GM19193 (cell line): ENCODE data around the gene CCNK.
A peak's percentile ranks its signal among the peaks of the same experiment; 100 is the strongest.

Experiments
- POLR2A ChIP-seq: IDR thresholded peaks from 4 replicates; pipeline ENCODE4 v1.6.1; 2011; ENCODE audit not compliant: insufficient read depth, insufficient read length; ENCODE audit errors: extremely low read depth

The CCNK gene

GRCh38 chr14:99480917-99481744, at the start of gene CCNK:
CCNK (plus strand) TSS chr14:99481409; CDS start chr14:99492678, 11,269 bp downstream.
- peak; percentile 90 for TF ChIP-seq POLR2A

- TF ChIP-seq POLR2A: no peak
Measured at GRCh38 chr14:99431986-99432385, 49.2 kb upstream of the CCNK start.

DNA sequence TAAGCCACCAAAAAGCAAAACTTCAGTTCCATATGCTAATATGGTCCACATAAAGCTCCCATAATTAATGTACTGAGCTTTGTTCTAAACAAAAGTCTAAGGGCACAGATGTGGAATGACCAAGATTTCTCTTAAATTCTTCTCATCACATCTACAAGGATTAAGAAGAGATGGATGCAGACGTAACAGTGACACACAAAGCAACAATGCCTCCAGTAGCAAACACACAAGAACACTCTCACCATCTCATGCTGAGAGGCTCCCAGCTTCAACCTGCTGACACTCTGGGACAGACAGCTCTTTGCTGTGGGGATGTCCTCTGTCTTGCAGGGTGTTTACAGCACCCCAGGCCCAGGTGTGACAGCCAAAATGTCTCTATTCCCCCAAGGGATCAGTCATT, 48.7 kb upstream of the CCNK start:
- no peak for TF ChIP-seq POLR2A

DNA sequence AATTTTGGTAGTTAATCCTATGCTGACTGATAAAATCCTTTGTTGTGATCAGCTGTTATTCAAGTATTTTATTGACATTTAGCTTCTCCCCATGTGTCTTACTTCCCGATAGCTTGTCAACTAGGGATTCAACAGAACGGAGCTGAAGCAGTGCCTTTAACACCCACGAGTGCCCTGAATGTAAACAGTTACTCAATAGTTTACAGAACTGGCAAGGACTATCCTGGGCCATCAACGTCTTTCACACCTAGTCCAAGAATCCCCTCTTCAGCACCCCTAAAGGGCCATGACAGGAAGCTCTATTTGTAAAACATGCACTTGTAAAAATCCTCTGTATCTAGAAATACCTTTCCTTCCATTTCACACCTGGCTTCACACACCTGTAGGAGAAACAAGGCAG, 45.9 kb upstream of the CCNK start:
- no peak for TF ChIP-seq POLR2A

DNA sequence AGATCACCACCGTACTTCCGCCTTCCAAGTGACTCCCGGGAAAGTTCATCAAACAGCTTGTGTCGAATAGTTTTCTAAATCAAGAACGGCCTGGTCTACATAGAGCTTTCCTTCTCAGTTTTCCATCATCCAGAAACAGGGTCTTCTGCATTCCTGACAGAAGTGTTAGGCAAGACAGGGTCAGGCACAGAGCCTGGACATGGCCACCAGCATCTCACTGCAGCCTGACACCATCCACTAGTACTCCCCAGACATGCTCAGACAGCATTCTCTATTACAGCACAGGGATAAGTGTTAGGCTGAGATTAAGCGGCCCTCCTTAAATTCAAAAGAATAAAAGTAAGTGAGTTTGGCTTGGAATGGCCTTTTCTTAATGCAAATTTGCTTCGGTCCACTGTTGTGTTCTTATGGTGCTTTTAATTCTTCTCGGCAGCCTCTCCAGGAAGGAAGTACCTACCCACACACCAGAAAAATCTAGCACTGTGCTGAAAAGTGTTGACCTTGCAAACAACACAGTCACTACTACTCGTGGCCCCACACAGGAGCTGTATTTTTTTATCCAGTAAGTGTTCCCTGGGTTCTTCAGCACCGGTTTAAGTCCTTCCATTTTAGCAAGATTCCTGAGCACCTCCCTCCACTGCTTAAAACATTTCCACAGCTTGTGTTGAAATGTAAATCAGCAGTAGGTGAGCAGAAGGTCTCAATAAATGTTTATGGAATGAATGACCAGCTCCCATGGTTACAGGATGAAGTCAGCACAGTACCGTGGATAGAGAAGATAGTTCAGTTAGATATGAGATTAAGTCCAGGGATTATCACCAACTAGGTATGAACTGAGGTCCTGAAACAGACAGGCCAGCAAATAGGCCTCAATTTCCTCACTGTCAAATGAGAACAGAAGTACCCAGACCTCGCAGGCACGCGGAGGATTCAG, 44.7 kb upstream of the CCNK start:
- TF ChIP-seq POLR2A: no peak

DNA sequence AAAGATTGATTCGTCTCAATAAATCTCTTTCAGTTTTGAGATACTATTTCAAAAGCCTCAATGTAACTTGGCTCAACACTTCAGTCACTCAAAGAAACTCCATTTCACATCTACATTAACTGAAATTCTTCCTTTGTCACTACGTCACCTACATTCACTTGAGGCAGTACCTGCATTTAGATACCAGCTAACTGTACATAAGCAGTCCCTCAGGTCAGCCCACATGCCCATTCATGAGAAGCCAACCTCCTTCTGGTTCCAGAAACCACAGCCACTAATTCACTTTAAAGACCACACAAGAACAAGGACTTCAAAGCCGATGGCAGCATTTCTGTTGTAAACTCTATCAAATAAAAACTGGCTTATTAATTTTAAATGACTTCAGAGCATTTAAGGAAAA, 43.5 kb upstream of the CCNK start:
- no peak for TF ChIP-seq POLR2A

DNA sequence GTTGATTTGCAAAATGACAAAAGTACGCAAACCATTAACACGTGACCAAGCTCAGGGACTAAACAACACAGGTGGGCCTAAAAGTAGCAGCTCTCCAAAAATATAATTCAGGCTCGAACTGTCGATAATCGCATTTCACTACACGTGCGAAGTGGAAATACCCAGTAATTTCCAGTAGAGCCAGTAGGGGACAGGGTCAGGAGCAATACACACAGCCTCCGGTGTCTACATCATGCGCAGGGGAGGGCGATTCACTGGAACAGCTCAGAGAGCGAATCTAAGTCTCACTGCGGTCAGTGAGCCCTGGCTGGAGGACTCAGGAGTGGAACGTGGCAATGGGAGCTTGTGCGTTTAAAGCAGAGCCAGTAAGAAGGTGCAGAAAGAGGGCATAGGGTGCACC, 40.9 kb upstream of the CCNK start:
- no peak for TF ChIP-seq POLR2A

GRCh38 chr14:99441157-99441870, 39.9 kb upstream of the CCNK start:
- no peak for TF ChIP-seq POLR2A

DNA sequence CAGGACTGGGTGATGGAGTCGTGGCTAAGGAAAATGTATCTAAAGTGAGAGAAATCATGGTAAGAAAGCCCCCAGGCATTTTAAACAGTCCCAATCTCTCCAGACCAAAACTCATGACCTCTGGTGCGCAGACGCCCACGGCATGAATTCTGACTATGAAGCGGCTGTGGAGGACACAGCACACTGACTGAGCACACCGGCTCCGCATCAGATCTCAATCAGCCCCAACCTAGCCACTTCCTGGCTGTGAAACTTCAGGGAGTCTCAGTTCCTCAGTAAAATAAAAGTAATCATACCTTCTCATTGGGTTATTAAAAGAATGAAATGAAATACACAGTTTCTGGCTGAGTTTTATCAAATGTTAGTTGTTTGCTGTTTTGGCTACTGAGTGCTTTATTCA, 39.3 kb upstream of the CCNK start:
- no peak for TF ChIP-seq POLR2A

DNA sequence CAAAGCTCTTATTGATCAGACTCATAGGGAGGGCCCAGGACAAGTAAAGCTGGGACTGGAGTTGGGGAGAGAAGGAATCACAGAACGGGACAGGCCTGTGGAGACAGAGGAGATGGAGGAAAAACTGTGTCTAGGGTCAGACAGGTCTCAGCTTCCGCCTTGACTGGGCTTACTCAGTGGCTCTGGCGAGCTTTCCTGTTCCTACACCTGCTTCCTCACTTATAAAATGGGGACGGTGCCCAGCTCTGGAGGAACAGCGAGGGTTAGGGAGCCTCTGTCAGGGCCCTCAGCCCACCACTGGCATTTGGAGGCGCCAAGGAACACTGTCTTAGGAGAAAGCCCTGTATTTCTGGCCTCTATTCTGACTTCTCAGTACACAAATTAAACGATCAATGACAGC, 35.3 kb upstream of the CCNK start:
- TF ChIP-seq POLR2A: no peak

DNA sequence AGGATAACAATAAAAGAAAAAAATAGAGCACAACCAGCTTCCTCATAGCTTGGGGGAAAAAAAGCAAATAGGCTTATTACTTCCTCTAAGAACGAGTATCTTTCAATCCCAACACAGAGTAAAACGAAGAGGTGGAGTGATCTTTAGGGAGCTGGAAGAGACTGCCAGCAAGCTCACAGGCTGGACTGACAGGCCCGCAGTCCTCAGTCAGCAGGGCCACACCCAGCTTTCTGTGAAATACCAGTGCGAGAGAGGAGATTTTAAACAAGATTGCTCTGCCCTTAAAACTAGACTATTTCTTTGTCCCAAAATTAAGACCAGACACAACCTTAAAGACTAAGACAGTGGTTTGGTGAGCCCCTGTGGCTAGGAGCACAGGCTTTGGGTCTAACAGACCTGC, 33.5 kb upstream of the CCNK start:
- no peak for TF ChIP-seq POLR2A

DNA sequence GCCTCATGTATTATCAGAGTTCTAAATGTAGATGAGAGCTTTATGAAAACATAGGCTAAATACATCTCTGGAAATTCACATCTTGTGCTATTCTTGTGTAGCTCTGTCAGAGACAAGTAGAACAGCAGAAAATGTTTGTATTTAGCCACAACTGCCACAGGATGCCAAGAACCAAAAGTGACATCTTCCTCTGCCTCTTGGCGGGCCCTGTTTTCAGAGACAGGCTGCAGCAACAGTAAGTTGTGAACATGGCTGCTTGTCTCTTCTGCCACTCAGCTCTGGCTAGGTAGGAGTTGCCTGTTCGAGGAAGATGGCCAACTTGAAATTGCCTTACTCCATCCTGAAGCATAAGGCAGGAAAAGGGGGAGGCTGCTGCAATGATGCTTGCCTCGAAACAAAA, 30.9 kb upstream of the CCNK start:
- no peak for TF ChIP-seq POLR2A

GRCh38 chr14:99451234-99451633, 30.0 kb upstream of the CCNK start:
- TF ChIP-seq POLR2A: no peak

GRCh38 chr14:99452968-99453367, 28.2 kb upstream of the CCNK start:
- no peak for TF ChIP-seq POLR2A

GRCh38 chr14:99454246-99454645, 27.0 kb upstream of the CCNK start:
- TF ChIP-seq POLR2A: no peak
